NCI-H2081 treated with DMSO at 0.1 percent for 48 hours (cell line): Measurements from ENCODE around the gene GNG14.
"Not testable (repeated sequence)": the region's sequence is repeated elsewhere in the genome, so short reads cannot be mapped to it uniquely, and the experiment has no call there.

Experiments used
- DNase-seq: peaks from one replicate; lab custom pipeline; 2025; lab: John Stamatoyannopoulos, UW

GNG14 gene

GRCh38 chr19:12667731-12668302 is 20.0 kb upstream of the GNG14 start:
- DNase-seq: no peak

DNA sequence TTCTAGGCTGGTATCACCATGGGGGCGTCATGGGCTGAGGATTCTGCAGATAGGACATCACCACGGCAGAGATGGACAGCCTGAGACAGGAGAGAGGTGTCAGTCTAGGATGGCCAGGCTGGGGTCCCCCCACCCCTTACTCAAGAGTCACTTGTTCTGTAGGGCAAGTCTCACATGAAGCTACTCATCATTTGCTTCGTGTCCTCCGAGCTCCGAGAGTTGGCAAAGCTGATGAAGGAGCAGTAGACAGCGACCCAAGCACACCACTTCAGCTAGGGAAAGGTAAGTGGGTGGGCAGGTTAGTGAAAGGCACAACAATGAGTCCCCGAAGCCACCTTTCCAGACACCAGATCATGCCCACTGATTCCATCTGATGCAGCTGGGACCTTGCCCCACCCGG is 19.5 kb upstream of the GNG14 start:
- DNase-seq: no peak

DNA sequence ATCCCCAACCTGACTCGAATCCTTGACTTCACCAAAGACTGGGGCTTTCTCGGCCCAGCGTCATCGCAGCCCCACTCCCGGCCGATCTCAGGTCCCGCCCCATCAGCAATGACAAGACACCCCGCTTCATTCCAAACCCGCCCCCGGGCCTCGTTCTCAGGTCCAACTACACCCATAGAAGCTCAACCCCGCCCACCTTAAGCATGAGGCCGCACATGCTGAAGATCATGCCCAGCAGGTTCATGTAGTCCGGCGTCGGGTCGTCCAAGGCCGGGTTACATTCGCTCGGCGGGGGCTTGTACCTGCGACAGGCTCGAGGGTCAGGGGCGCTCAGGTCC is 18.9 kb upstream of the GNG14 start:
- no peak for DNase-seq

- peak; percentile 16 for DNase-seq
These were observed 18.3 kb upstream of the GNG14 start for GRCh38 chr19:12669270-12670158.

- no peak for DNase-seq
These were observed 17.5 kb upstream of the GNG14 start for GRCh38 chr19:12670159-12670928.

GRCh38 chr19:12672744-12673143 is 15.1 kb upstream of the GNG14 start:
- DNase-seq: no peak

GRCh38 chr19:12675399-12675798 is 12.4 kb upstream of the GNG14 start:
- no peak for DNase-seq

GRCh38 chr19:12675940-12676339 is 11.9 kb upstream of the GNG14 start:
- no peak for DNase-seq

GRCh38 chr19:12676384-12676792 is 11.4 kb upstream of the GNG14 start:
- peak; percentile 0 for DNase-seq

DNA sequence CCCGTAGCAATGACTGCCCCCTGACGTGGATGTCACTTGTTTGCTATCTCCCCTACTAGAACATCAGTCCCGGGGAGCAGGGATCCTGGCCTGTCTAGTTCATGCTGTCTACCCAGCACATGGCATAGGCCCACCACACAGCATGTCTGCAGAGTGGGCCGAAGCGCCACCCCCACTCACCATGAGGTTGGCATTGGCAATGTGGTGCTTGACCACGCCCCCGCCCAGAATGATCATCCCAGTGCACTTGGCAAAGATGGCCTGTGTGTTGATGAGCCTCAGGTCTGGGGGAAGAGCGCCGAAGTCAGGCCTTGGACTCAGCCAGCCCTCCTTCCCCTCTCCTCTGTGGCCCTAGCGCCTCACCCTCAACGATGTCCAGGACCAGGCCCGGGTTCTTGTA is 10.9 kb upstream of the GNG14 start:
- no peak for DNase-seq

DNA sequence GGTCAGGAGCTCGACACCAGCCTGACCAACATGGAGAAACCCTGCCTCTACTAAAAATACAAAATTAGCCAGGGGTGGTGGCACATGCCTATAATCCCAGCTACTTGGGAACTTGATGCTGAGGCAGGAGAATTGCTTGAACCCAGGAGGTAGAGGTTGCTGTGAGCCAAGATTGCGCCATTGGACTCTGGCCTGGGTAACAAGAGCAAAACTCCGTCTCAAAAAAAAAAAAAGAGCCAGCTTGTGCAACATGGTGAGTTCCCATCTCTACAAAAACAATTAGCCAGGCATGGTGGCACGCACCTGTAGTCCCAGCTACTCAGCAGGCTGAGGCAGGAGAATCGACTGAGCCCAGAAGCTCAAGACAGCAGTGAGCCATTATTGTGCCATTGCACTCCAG is 9.8 kb upstream of the GNG14 start:
- DNase-seq: not testable (repeated sequence)

- no peak for DNase-seq
These were observed 7.8 kb upstream of the GNG14 start for GRCh38 chr19:12680034-12680433.

GRCh38 chr19:12681074-12681987 is 6.5 kb upstream of the GNG14 start, which contains the start of gene DHPS:
Gene DHPS, minus strand, starts transcription at chr19:12681880. Its CDS starts 114 bp downstream, at chr19:12681766.
- DNase-seq: peak; percentile 89

- DNase-seq: no peak
These were observed 2.0 kb upstream of the GNG14 start for GRCh38 chr19:12685831-12686230.

GRCh38 chr19:12689012-12689411 is 1.2 kb downstream of the GNG14 start:
- DNase-seq: no peak

GRCh38 chr19:12689581-12690216 is 1.9 kb downstream of the GNG14 start:
- DNase-seq: no peak

- no peak for DNase-seq
These were observed 5.2 kb downstream of the GNG14 start for GRCh38 chr19:12692960-12693359.

DNA sequence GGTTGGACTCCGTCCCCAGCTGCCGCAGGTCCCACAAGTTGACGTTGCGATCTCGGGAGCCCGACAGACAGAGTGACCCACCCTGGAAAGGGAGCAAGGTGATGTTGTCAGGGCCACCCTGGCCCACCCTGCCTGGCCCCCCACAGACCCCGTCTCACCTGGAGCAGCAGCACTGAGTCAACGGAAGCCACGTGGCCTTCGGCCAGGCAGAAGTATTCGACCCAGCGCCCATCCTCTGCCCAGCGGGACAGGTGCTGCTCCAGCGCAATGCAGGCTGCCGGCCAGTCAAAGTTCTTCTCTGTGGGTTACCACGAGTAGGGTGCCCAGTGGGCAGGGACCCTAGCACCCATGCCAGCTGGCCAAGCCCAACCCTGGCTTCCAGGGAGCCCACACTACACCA is 6.8 kb downstream of the GNG14 start:
- no peak for DNase-seq

DNA sequence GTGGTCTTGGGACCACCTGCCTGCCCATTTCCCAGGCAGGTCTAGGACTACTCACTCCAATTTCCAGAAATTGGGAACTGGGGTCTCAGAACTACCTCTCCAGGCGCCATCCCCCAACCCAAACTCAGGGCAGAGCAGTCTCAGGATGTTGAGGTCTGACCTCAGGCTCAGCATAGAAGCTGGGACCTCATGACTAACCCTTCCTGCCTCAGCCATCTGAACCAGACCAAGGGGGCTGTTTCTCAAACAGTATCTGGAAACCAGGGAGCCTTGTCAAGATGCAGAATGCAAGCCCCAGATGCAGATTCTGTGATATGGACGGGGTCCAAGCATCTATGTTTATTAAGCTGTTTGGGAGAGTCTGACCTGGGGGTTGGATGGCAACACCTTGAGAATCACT is 7.3 kb downstream of the GNG14 start:
- no peak for DNase-seq

DNA sequence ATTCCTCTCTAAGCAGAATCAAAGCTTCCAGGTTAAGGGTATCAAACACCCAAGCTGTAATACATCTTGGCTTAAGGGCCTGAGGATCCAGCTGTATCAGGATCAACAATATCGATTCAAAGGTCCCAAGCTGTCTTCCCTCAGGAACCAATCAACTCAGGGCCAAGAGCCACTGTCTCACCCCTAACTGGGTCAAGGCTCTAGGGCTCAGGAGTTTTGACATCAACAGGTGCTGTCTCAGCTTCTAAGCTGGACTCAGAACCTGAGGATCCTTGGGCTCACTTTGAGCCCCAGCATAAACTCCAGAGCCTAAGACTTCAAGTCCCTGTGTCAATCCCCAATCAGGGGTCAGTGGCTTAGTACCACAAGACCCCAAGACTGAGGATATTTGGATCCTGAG is 7.7 kb downstream of the GNG14 start:
- no peak for DNase-seq

- no peak for DNase-seq
These were observed 8.2 kb downstream of the GNG14 start for GRCh38 chr19:12695997-12696365.
